H9 (cell line): ENCODE measurements around the gene NKAIN2. TPM values are rescaled to one million over a fixed set of nuclear protein-coding genes. Genes with fewer than 3 reads are reported as not detected.

Experiments
- DNase-seq: peaks from one replicate; pipeline ENCODE4 v3.0.0-alpha.2; 2017
- H2AFZ ChIP-seq: one replicate; pipeline ENCODE4 v1.6.1; 2013; ENCODE audit warnings: mild to moderate bottlenecking, low read length, control low read depth, moderate library complexity
- H2AK5ac ChIP-seq: 2 replicates; pipeline ENCODE4 v1.6.1; 2013; ENCODE audit warnings: low read length, control low read depth, mixed read lengths; ENCODE audit not compliant: insufficient read length
- H2BK120ac ChIP-seq: one replicate; pipeline ENCODE4 v1.6.1; 2013; ENCODE audit warnings: low read depth, mild to moderate bottlenecking, low read length, control low read depth, inconsistent platforms; ENCODE audit not compliant: poor library complexity, severe bottlenecking
- H2BK12ac ChIP-seq: 2 replicates; pipeline ENCODE4 v1.6.1; 2013; ENCODE audit warnings: low read length, control low read depth, mixed read lengths, low read depth; ENCODE audit not compliant: insufficient read length
- H2BK15ac ChIP-seq: 2 replicates; pipeline ENCODE4 v1.6.1; 2013; ENCODE audit warnings: low read depth, low read length, control low read depth
- H2BK20ac ChIP-seq: one replicate; pipeline ENCODE4 v1.6.1; 2013; ENCODE audit warnings: low read depth, mild to moderate bottlenecking, low read length, control low read depth, inconsistent platforms; ENCODE audit not compliant: poor library complexity, severe bottlenecking
- H2BK5ac ChIP-seq: 2 replicates; pipeline ENCODE4 v1.6.1; 2013; ENCODE audit warnings: low read length, control low read depth, mixed read lengths; ENCODE audit not compliant: insufficient read length
- H3K14ac ChIP-seq: 2 replicates; pipeline ENCODE4 v1.6.1; 2013; ENCODE audit warnings: low read length, control low read depth; ENCODE audit not compliant: insufficient read depth
- H3K18ac ChIP-seq: 2 replicates; pipeline ENCODE4 v1.6.1; 2013; ENCODE audit warnings: low read depth, mild to moderate bottlenecking, mixed read lengths, low read length, control low read depth; ENCODE audit not compliant: insufficient read length
- H3K23ac ChIP-seq: 2 replicates; pipeline ENCODE4 v1.6.1; 2013; ENCODE audit warnings: low read length, control low read depth, mixed read lengths, low read depth; ENCODE audit not compliant: insufficient read length
- H3K23me2 ChIP-seq: 2 replicates; pipeline ENCODE4 v1.6.1; 2013; ENCODE audit warnings: low read depth, mild to moderate bottlenecking, mixed read lengths, low read length, control low read depth; ENCODE audit not compliant: insufficient read length, poor library complexity, severe bottlenecking
- H3K27ac ChIP-seq: 2 replicates; pipeline ENCODE4 v1.5.1; 2013; ENCODE audit warnings: low read length, control low read depth, mixed read lengths, low read depth; ENCODE audit not compliant: insufficient read length
- H3K27me3 ChIP-seq: 2 replicates; pipeline ENCODE4 v1.6.1; 2013; ENCODE audit warnings: low read length, control low read depth, inconsistent platforms; ENCODE audit not compliant: insufficient read depth
- H3K4ac ChIP-seq: 2 replicates; pipeline ENCODE4 v1.6.1; 2013; ENCODE audit warnings: low read depth, mild to moderate bottlenecking, control low read depth, inconsistent platforms, low read length, moderate library complexity
- H3K4me1 ChIP-seq: 2 replicates; pipeline ENCODE4 v1.6.1; 2013; ENCODE audit warnings: low read length, control low read depth, inconsistent platforms; ENCODE audit not compliant: insufficient read depth
- H3K4me2 ChIP-seq: 2 replicates; pipeline ENCODE4 v1.6.1; 2013; ENCODE audit warnings: low read length, control low read depth, mixed read lengths; ENCODE audit not compliant: insufficient read length, insufficient read depth
- H3K56ac ChIP-seq: 2 replicates; pipeline ENCODE4 v1.6.1; 2013; ENCODE audit warnings: low read depth, mild to moderate bottlenecking, mixed read lengths, low read length, control low read depth; ENCODE audit not compliant: insufficient read length
- H3K79me1 ChIP-seq: 2 replicates; pipeline ENCODE4 v1.6.1; 2013; ENCODE audit warnings: low read depth, mild to moderate bottlenecking, moderate library complexity, low read length, control low read depth, inconsistent platforms; ENCODE audit not compliant: insufficient read depth, poor library complexity, severe bottlenecking
- H3K79me2 ChIP-seq: 2 replicates; pipeline ENCODE4 v1.6.1; 2013; ENCODE audit warnings: low read length, control low read depth, inconsistent platforms; ENCODE audit not compliant: insufficient read depth
- H3K9ac ChIP-seq: 2 replicates; pipeline ENCODE4 v1.6.1; 2013; ENCODE audit warnings: low read length, control low read depth, mixed read lengths; ENCODE audit not compliant: insufficient read length; ENCODE audit errors: extremely low read depth
- H3K9me3 ChIP-seq: one replicate; pipeline ENCODE4 v1.6.1; 2013; ENCODE audit warnings: low read depth, low read length, inconsistent platforms; ENCODE audit not compliant: control insufficient read depth
- H3T11ph ChIP-seq: one replicate; pipeline ENCODE4 v1.6.1; 2013; ENCODE audit warnings: mild to moderate bottlenecking, low read length, control low read depth, inconsistent platforms
- H4K20me1 ChIP-seq: one replicate; pipeline ENCODE4 v1.6.1; 2013; ENCODE audit not compliant: control insufficient read depth, insufficient read length, insufficient read depth
- H4K5ac ChIP-seq: 2 replicates; pipeline ENCODE4 v1.6.1; 2013; ENCODE audit warnings: low read depth, mild to moderate bottlenecking, mixed read lengths, low read length, control low read depth; ENCODE audit not compliant: insufficient read length
- H4K8ac ChIP-seq: replicated peaks from 2 replicates; pipeline ENCODE4 v1.6.1; 2013; ENCODE audit warnings: low read length, control low read depth, mixed read lengths, low read depth; ENCODE audit not compliant: insufficient read length
- H4K91ac ChIP-seq: 2 replicates; pipeline ENCODE4 v1.6.1; 2013; ENCODE audit warnings: low read depth, mild to moderate bottlenecking, moderate library complexity, mixed read lengths, low read length, control low read depth; ENCODE audit not compliant: insufficient read length
- H3K27ac Mint-ChIP-seq, 3 experiments: 2 replicates in 2 of 3; 3 replicates in 1 of 3; pipeline ENCODE4 v1.8.0; 2020 to 2021; ENCODE audit warnings: mixed read lengths in 3 of 3, mild to moderate bottlenecking in 1 of 3, moderate library complexity in 1 of 3
- H3K27me3 Mint-ChIP-seq: 2 replicates; pipeline ENCODE4 v1.8.0; 2021; ENCODE audit warnings: low read depth, mild to moderate bottlenecking, moderate library complexity, mixed read lengths
- H3K36me3 Mint-ChIP-seq, 3 experiments: 2 replicates in 2 of 3; 3 replicates in 1 of 3; pipeline ENCODE4 v1.8.0; 2020 to 2021; ENCODE audit warnings: low read depth in 3 of 3, mixed read lengths in 3 of 3; ENCODE audit not compliant: insufficient read depth in 1 of 3
- H3K4me1 Mint-ChIP-seq, 2 experiments: 2 replicates each; pipeline ENCODE4 v1.8.0; 2020; ENCODE audit warnings: mixed read lengths in 2 of 2
- H3K4me3 Mint-ChIP-seq, 2 experiments: 2 replicates in 1 of 2; 3 replicates in 1 of 2; pipeline ENCODE4 v1.8.0; 2020 to 2021; ENCODE audit warnings: mild to moderate bottlenecking in 2 of 2, mixed read lengths in 2 of 2, moderate library complexity in 1 of 2
- H3K9me3 Mint-ChIP-seq, 2 experiments: 2 replicates in 1 of 2; 3 replicates in 1 of 2; pipeline ENCODE4 v1.8.0; 2020; ENCODE audit warnings: mild to moderate bottlenecking in 2 of 2, mixed read lengths in 2 of 2, moderate library complexity in 1 of 2
- CTCF ChIP-seq: fragments of 200-600 bp; sonication (generic); conservative IDR thresholded peaks from 3 replicates; pipeline ENCODE4 v1.8.0; 2021; ENCODE audit warnings: antibody characterized with exemption, mild to moderate bottlenecking
- total RNA-seq: library from RNA; stranded (reverse); gene quantifications from 2 replicates; pipeline ENCODE4 v1.2.1, GENCODE V29; 2021

Gene NKAIN2
- total RNA-seq, 1 experiment from 2014 or later, result 0.17 TPM

GRCh38 chr6:124539096-124539495 lies 735.4 kb downstream of the NKAIN2 start:
- Histone ChIP-seq H3K79me2 (no peaks in the 10 kb centered on the region), H3K9me3 (no peaks in the 10 kb centered on the region), H2BK120ac (no peak overlapping the region), H3K18ac (no peak overlapping the region), H3K27ac (no peak overlapping the region), H2BK5ac (no peak overlapping the region), H3K4me1 (no peaks in the 10 kb centered on the region), H2BK12ac (no peak overlapping the region), H3K23ac (no peak overlapping the region), H3K56ac (no peak overlapping the region), H4K8ac (no peak overlapping the region), H2BK15ac (no peak overlapping the region), H3K4ac (no peak overlapping the region), H2BK20ac (no peak overlapping the region), H3K9ac (no peak overlapping the region), H4K5ac (no peak overlapping the region), H4K20me1 (no peaks in the 10 kb centered on the region), H3K23me2 (no peaks in the 10 kb centered on the region), H4K91ac (no peak overlapping the region), H3K14ac (no peak overlapping the region), H3K4me2 (no peak overlapping the region), H3T11ph (no peak overlapping the region), H3K79me1 (no peaks in the 10 kb centered on the region), H2AK5ac (no peak overlapping the region), H2AFZ (no peak overlapping the region), H3K27me3 (no peaks in the 10 kb centered on the region)
- Mint-ChIP-seq H3K27ac (no peak overlapping the region), H3K36me3 (no peaks in the 10 kb centered on the region), H3K9me3 (0 out of 5 replicates have a peak, but pooled peaks cover 0 to 2% of the 10 kb centered on the region in 2 experiments), H3K4me3 (no peak overlapping the region), H3K4me1 (peaks cover 2 to 12% of the 10 kb centered on the region in 2 experiments; a peak in 1 of 4 replicates), H3K27me3 (no peaks in the 10 kb centered on the region)
- TF ChIP-seq CTCF, result no peak
- DNase-seq, result no peak
